GM18517 (cell line): ENCODE measurements around the gene BRAP.
A peak's percentile ranks its signal among the peaks of the same experiment; 100 is the strongest.
"Not testable (repeated sequence)": the region's sequence is repeated elsewhere in the genome, so short reads cannot be mapped to it uniquely, and the experiment has no call there.

Experiments used
- ATAC-seq: cut with Tn5 transposase; IDR thresholded peaks from one replicate; pipeline ENCODE4 v1.9.1; 2021; ENCODE audit warnings: mild to moderate bottlenecking, moderate library complexity; ENCODE audit not compliant: unreplicated experiment

Gene BRAP

DNA sequence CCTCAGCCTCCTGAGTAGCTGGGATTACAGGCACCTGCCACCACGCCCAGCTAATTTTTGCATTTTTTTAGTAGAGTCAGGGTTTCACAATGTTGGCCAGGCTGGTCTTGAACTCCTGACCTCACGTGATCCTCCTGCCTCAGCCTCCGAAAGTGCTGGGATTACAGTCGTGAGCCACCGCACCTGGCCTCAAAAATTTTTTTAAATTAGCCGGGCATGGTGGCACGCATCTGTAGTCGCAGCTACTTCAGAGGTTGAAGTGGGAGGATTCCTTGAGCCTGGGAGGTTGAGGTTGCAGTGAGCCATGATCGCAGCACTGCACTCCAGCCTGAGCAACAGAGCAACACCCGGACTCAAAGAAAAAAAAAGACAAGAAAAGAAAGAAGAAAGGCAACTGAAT, 67.9 kb downstream of the BRAP start:
- not testable (repeated sequence) for ATAC-seq

- ATAC-seq, result no peak
Observed at GRCh38 chr12:111616177-111616623, 69.6 kb downstream of the BRAP start.

DNA sequence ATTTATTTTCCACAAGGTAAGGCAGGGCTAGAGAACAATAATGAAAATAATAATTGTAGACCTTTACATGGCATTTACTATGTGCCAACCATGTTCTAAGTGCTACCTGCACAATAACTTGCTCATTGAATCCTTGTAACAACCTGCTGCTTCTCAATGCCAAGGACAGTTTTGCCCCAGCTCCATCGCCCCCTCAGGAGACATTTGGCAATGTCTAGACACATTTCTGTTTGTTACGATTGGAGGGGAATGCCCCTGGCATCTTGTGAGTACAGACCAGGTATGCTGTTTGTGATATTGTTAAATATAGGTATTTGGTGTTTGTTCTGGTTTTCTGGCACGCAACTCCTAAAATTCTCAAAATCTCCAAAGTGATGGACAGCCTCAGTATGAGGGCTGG, 78.5 kb downstream of the BRAP start:
- no peak for ATAC-seq

DNA sequence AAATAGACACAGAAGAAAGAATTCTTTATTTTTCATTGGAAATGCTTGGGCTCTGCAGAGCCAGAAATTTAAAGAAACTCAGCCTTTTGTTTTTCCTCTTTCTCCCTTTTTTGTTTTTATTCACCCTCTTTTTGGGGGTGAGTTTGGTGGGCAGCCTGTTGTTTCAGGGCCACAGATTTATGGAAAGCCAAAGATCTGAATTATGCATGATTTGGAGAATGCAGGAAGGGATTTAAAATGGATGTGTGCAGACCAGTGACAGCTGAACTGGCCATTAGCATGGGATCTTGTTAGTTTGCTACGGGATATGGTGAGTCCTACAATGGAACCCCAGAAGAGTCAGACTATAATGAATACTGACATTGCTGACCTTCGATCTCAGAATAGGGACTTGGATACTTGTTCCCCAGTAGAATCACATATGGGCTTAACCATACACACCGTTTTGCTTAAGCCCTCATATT, 79.0 kb downstream of the BRAP start:
- ATAC-seq, result no peak

- ATAC-seq, result no peak
Observed at GRCh38 chr12:111605911-111606766, 79.6 kb downstream of the BRAP start.

- ATAC-seq, result not testable (repeated sequence)
Observed at GRCh38 chr12:111602857-111603256, 82.9 kb downstream of the BRAP start.

- ATAC-seq, result no peak
Observed at GRCh38 chr12:111602348-111602747, 83.4 kb downstream of the BRAP start.

GRCh38 chr12:111600986-111601385, 84.8 kb downstream of the BRAP start:
- not testable (repeated sequence) for ATAC-seq

- ATAC-seq, result no peak
Observed at GRCh38 chr12:111600205-111600642, 85.5 kb downstream of the BRAP start.

- peak; percentile 69 for ATAC-seq
Observed at GRCh38 chr12:111599453-111600204, 86.1 kb downstream of the BRAP start.

- peak; percentile 35 for ATAC-seq
Observed at GRCh38 chr12:111598637-111599452, 86.9 kb downstream of the BRAP start, which contains the start of gene ATXN2. Gene ATXN2, minus strand, starts transcription at chr12:111599315. Its CDS starts 281 bp downstream, at chr12:111599034.

- peak; percentile 17 for ATAC-seq
Observed at GRCh38 chr12:111597831-111598636, 87.7 kb downstream of the BRAP start.

DNA sequence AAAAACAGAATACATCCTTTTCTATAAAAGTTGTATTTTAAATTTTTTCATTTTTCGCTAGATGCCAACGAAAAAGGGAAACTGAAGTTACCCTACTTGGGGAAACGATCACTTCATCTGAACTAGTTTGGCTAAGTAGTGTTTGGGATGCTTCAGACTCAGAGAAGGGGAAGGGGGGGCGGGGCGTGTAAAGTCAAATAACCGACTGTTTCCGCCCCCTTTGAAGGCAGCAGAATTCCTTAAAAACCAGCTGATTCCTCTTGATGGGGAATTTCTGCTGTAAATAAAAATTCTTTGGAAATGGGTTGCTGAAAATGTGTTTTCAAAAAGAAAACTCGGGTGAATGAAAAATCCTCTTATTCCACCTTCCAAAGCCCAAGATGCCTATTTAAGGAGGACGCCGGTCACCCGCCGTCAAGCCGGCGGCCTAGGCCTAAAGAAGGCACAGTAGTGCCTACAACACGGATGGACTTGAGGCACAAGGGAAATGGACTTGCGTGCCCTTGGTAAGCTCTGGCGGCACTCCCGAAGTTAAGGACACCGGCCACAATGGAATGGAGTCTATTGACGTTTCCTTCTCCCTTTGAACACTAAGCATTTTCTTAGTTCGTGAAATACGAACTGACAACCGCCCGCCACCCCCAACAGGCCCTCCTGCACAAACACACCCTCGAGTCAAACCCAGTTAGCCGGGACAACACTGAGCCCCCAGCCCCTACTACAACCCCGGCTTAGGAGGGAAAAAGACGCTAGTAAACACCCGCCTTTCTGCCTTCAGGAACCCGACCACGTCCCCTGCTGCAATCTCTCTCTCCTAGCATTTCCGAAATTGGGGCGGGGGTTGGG, 88.5 kb downstream of the BRAP start:
- ATAC-seq, result no peak

- not testable (repeated sequence) for ATAC-seq
Observed at GRCh38 chr12:111595341-111595835, 90.4 kb downstream of the BRAP start.
